GM23338 (cell line): Measurements from ENCODE around the gene CAPN14.

ENCODE experiments used
- EZH2 ChIP-seq: fragments of 200-600 bp; sonication (generic); IDR thresholded peaks from one replicate; pipeline ENCODE4 v1.8.0; 2017; ENCODE audit warnings: antibody characterized with exemption, mild to moderate bottlenecking, low read depth; ENCODE audit not compliant: unreplicated experiment
- EZH2phosphoT487 ChIP-seq: fragments of 200-600 bp; sonication (generic); IDR thresholded peaks from one replicate; pipeline ENCODE4 v1.8.1; 2018; ENCODE audit warnings: antibody characterized with exemption; ENCODE audit not compliant: unreplicated experiment
- JUNB ChIP-seq: IDR thresholded peaks from one replicate; pipeline ENCODE4 v1.6.1; 2016; ENCODE audit warnings: antibody characterized with exemption; ENCODE audit not compliant: unreplicated experiment
- REST ChIP-seq: IDR thresholded peaks from one replicate; pipeline ENCODE4 v1.6.1; 2018; ENCODE audit warnings: antibody characterized with exemption; ENCODE audit not compliant: unreplicated experiment
- TF ChIP-seq, protein P1 (sequence below), 2 experiments: fragments of 200-600 bp in 1 of 2; sonication (generic) in 1 of 2; conservative IDR thresholded peaks; 2 replicates each; pipeline versions ENCODE4 v1.5.1 to v1.6.1; 2016 to 2017; ENCODE audit warnings: antibody characterized with exemption in 2 of 2, low read depth in 2 of 2, mild to moderate bottlenecking in 2 of 2, moderate library complexity in 1 of 2

- TF ChIP-seq REST: no peak
- no peak for TF ChIP-seq EZH2phosphoT487
- TF ChIP-seq, protein P1, sequence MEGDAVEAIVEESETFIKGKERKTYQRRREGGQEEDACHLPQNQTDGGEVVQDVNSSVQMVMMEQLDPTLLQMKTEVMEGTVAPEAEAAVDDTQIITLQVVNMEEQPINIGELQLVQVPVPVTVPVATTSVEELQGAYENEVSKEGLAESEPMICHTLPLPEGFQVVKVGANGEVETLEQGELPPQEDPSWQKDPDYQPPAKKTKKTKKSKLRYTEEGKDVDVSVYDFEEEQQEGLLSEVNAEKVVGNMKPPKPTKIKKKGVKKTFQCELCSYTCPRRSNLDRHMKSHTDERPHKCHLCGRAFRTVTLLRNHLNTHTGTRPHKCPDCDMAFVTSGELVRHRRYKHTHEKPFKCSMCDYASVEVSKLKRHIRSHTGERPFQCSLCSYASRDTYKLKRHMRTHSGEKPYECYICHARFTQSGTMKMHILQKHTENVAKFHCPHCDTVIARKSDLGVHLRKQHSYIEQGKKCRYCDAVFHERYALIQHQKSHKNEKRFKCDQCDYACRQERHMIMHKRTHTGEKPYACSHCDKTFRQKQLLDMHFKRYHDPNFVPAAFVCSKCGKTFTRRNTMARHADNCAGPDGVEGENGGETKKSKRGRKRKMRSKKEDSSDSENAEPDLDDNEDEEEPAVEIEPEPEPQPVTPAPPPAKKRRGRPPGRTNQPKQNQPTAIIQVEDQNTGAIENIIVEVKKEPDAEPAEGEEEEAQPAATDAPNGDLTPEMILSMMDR (conservative IDR thresholded peaks at IDR 0.05; ENCODE audit: low read depth in 2 of 2): no peak
- TF ChIP-seq JUNB: no peak
- no peak for TF ChIP-seq EZH2
Observed at GRCh38 chr2:31141443-31142085, 75.8 kb downstream of the CAPN14 start.
